Bronchial epithelial cell (primary cell): ENCODE measurements around the gene RHOBTB1. TPM values are rescaled to one million over a fixed set of nuclear protein-coding genes. Genes with fewer than 3 reads are reported as not detected.
A peak's percentile ranks its signal among the peaks of the same experiment; 100 is the strongest.

Source experiments
- DNase-seq: peaks from one replicate; pipeline ENCODE4 v3.0.0-alpha.2; 2010; ENCODE audit warnings: low read depth
- FAIRE-seq: peaks from 2 replicates; lab custom pipeline; 2011; peaks lifted over from hg19 to GRCh38; lab: Jason Lieb, UNC
- H3K27me3 ChIP-seq: 2 replicates; pipeline ENCODE4 v1.5.1; 2011; ENCODE audit warnings: low read length; ENCODE audit not compliant: control insufficient read depth, insufficient read depth
- H3K36me3 ChIP-seq: 2 replicates; pipeline ENCODE4 v1.5.1; 2011; ENCODE audit warnings: low read length; ENCODE audit not compliant: control insufficient read depth, insufficient read depth
- H3K4me3 ChIP-seq: 2 replicates; pipeline ENCODE4 v1.5.1; 2011; ENCODE audit warnings: mild to moderate bottlenecking, low read depth, low read length, control low read depth
- CTCF ChIP-seq: IDR thresholded peaks from 2 replicates; pipeline ENCODE4 v1.5.1; 2011; ENCODE audit warnings: mild to moderate bottlenecking, moderate library complexity, low read length, control low read depth, inconsistent platforms; ENCODE audit not compliant: insufficient read depth, severe bottlenecking
- total RNA-seq: library from RNA; depleted of rRNA; stranded (reverse); fragments of >200 nt; gene quantifications from 2 replicates; pipeline ENCODE4 v1.2.1, GENCODE V29; 2014

The RHOBTB1 gene
- total RNA-seq, 1 donor from 2014 or later = 6.3 TPM

GRCh38 chr10:60853637-60854036 is 90.3 kb downstream of the RHOBTB1 start:
- DNase-seq (no peak), FAIRE-seq (peak; percentile 55)
- TF ChIP-seq CTCF = no peak
- H3K36me3 ChIP-seq = no peaks in the 10 kb centered on the region
- no peak overlapping the region for H3K4me3 ChIP-seq
- no peaks in the 10 kb centered on the region for H3K27me3 ChIP-seq

GRCh38 chr10:60853107-60853506 is 90.9 kb downstream of the RHOBTB1 start:
- no peak for DNase-seq
- Histone ChIP-seq H3K36me3 (no peaks in the 10 kb centered on the region), H3K4me3 (no peak overlapping the region), H3K27me3 (no peaks in the 10 kb centered on the region)
- TF ChIP-seq CTCF = no peak
- FAIRE-seq = no peak

GRCh38 chr10:60849740-60850139 is 94.2 kb downstream of the RHOBTB1 start:
- Histone ChIP-seq H3K4me3 (no peak overlapping the region), H3K27me3 (no peaks in the 10 kb centered on the region), H3K36me3 (no peaks in the 10 kb centered on the region)
- no peak for FAIRE-seq
- DNase-seq = no peak
- TF ChIP-seq CTCF = no peak

- Histone ChIP-seq H3K27me3 (no peaks in the 10 kb centered on the region), H3K4me3 (no peak overlapping the region), H3K36me3 (no peaks in the 10 kb centered on the region)
- no peak for FAIRE-seq
- no peak for TF ChIP-seq CTCF
- no peak for DNase-seq
Measured at GRCh38 chr10:60849217-60849616, 94.8 kb downstream of the RHOBTB1 start.

GRCh38 chr10:60848680-60849079 is 95.3 kb downstream of the RHOBTB1 start:
- no peaks in the 10 kb centered on the region for H3K27me3 ChIP-seq
- no peak for DNase-seq
- TF ChIP-seq CTCF = no peak
- no peaks in the 10 kb centered on the region for H3K36me3 ChIP-seq
- no peak overlapping the region for H3K4me3 ChIP-seq
- FAIRE-seq = no peak

GRCh38 chr10:60848126-60848525 is 95.9 kb downstream of the RHOBTB1 start:
- Histone ChIP-seq H3K27me3 (no peaks in the 10 kb centered on the region), H3K4me3 (no peak overlapping the region), H3K36me3 (no peaks in the 10 kb centered on the region)
- FAIRE-seq (no peak), DNase-seq (no peak)
- no peak for TF ChIP-seq CTCF
